Lower lobe of right lung (tissue), 2 donors: ENCODE measurements around the gene TM7SF3. TPM values are rescaled to one million over a fixed set of nuclear protein-coding genes. Genes with fewer than 3 reads are reported as not detected.

Experiments
- ATAC-seq, 2 donors: fragments of 200-7000 bp; cut with Tn5 transposase; one replicate each; pipeline ENCODE4 v1.9.1; 2020 to 2022; ENCODE audit warnings: mild to moderate bottlenecking in 2 of 2, moderate library complexity in 2 of 2
- DNase-seq: peaks from one replicate; pipeline ENCODE4 v3.0.0-alpha.2; 2020
- H3K27ac ChIP-seq: fragments of 200-600 bp; one replicate; pipeline ENCODE4 v1.8.0; 2022
- H3K27me3 ChIP-seq: fragments of 200-600 bp; one replicate; pipeline ENCODE4 v1.8.0; 2022; ENCODE audit warnings: low read depth
- H3K36me3 ChIP-seq: fragments of 200-600 bp; one replicate; pipeline ENCODE4 v1.8.0; 2022; ENCODE audit warnings: mild to moderate bottlenecking
- H3K4me1 ChIP-seq: fragments of 200-600 bp; one replicate; pipeline ENCODE4 v1.8.0; 2022
- H3K4me3 ChIP-seq: fragments of 200-600 bp; one replicate; pipeline ENCODE4 v1.8.0; 2022; ENCODE audit warnings: mild to moderate bottlenecking
- H3K9me3 ChIP-seq: fragments of 200-600 bp; one replicate; pipeline ENCODE4 v1.8.0; 2022
- CTCF ChIP-seq: fragments of 200-600 bp; IDR thresholded peaks from one replicate; pipeline ENCODE4 v1.8.0; 2022; ENCODE audit warnings: antibody characterized with exemption, mild to moderate bottlenecking
- intact Hi-C: fragments of 100-400 bp; cut with DNase I; formaldehyde crosslinking; loops from one replicate; pipeline ENCODE4 v1.11.0; 2022
- total RNA-seq: library from RNA; stranded (reverse); fragmentation: NEBNext Ultra II Directional; extraction: Animal tissue kit (Norgen Biotek cat#: 25700); gene quantifications from one replicate; pipeline ENCODE4 v1.2.1, GENCODE V29; 2021
- donor health status: DM: no; HTN: yes; CAD: no; lungs with severe emphysema.

The TM7SF3 gene
- total RNA-seq, 1 donor from 2014 or later = 70.9 TPM

DNA sequence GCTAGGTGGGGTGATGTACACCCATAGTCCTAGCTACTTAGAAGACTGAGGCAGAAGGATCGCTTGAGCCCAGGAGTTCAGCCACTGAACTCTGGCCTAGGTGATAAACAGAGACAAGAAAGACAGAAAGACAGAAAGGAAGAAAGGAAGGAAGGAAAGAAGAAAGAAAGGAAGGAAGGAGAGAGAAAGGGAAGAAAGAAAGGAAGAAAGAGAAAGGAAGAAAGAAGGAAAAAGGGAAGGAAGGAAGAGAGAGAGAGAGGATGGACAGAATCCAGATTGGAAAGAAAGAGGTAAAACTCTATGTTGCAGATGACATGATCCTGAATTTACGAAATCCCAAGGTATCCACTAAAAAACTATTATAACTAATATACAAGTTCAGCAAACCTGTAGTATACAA is 84.6 kb downstream of the TM7SF3 start:
- DNase-seq (no peak), ATAC-seq (no peak)
- Histone ChIP-seq H3K36me3 (peaks cover 48% of the 10 kb centered on the region), H3K9me3 (no peaks in the 10 kb centered on the region), H3K4me3 (no peak overlapping the region), H3K27ac (no peak overlapping the region), H3K27me3 (no peaks in the 10 kb centered on the region), H3K4me1 (no peaks in the 10 kb centered on the region)
- no peak for TF ChIP-seq CTCF
- intact Hi-C loops = no loop called here

DNA sequence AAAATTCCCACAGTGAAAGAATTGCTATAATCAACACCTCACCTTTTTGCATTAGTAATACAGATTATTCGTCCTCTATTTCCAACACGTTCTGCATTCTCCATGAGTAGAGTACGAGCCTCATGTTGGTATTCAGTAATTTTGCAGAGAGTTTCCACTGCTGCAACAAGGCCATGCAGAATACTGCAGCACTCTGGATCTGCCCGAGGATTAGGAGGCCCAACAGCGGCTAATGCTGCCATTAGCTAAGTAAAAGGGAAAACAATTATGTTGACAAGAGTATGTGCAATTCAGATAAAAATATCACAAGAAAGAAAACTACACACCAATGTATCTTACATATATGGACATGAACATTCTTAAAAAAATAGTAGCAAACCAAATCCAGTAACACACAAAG is 85.5 kb downstream of the TM7SF3 start:
- intact Hi-C loops = no loop called here

More for the DNA sequence above, 85.5 kb downstream of the TM7SF3 start:
- H3K9me3 ChIP-seq = no peaks in the 10 kb centered on the region
- no peaks in the 10 kb centered on the region for H3K27me3 ChIP-seq
- H3K36me3 ChIP-seq = peaks cover 58% of the 10 kb centered on the region
- ATAC-seq (no peak), DNase-seq (no peak)
- no peaks in the 10 kb centered on the region for H3K4me1 ChIP-seq
- no peak overlapping the region for H3K27ac ChIP-seq
- H3K4me3 ChIP-seq = no peak overlapping the region
- TF ChIP-seq CTCF = no peak

Other genes starting within 250 kb of the TM7SF3 start
- 64.0 TPM for gene ITPR2, start 181.2 kb downstream of the TM7SF3 start, total RNA-seq
- gene INTS13, start 76.4 kb downstream of the TM7SF3 start, total RNA-seq = 14.1 TPM
- 55.2 TPM for gene FGFR1OP2, start 75.9 kb downstream of the TM7SF3 start, total RNA-seq
- 90.3 TPM for gene MED21, start 8.2 kb upstream of the TM7SF3 start, total RNA-seq
- gene C12orf71, start 68.2 kb upstream of the TM7SF3 start, total RNA-seq = not detected
- gene STK38L, start 229.9 kb upstream of the TM7SF3 start, total RNA-seq = 22.2 TPM